Measurements from ENCODE around the gene TIMELESS.

Gene TIMELESS

DNA sequence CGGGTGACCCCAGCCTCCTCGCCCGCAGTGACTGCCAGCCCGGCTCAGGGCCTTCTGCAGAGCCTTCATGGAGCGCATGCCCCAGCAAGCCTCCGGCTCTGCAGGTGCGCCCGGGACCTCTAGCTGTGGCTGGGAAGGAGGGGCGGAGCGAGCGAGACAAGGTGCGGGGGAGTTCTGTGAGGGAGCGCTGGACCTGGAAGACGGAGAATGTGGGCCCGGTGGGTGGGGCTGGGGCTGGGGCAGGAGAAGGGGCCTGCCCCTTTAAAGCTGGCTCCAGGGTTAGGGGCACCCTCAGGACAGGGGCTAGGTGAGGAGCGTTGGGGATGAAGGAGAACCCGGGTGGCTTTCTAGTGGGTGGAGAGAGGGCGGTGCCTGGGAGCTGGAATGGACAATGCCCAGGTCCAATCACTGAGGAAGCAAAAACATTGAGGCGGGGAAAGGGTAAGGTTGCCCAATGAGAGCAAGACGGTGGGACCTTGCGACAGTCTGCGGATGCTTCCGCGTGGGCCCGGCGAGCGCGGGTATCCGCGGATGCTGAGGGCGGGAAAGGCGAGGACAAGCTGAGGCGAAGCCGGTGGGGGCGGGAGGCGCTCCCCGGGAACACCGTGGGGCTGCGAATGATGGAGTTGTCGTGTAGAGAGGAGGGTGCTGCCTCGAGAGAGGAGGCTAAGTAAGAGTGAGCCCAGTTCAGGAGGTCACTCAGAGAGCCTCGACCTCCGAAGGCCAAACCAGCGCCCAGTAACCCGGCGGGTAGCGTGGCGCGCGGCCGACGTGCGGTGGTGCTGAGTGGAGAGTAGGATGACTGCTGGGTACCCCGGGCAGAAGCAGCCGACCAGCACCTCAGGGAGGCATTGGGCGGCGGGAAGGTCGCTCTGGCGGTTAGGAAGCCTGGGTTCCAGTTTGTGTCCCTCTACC, 39.1 kb upstream of the TIMELESS start, which contains the start of gene GLS2:
Gene GLS2, minus strand, starts transcription at position 121 of the 915 bp plus-strand sequence. Its CDS starts 43 bp downstream, at position 78.
- Histone ChIP-seq H3K36me3 (ENCODE audit: insufficient read depth, low read length) (no peaks in the 10 kb centered on the region), H3K4me3 (peak within 1 kb of the TSS; percentile 74), H3K9me3 (ENCODE audit: low read depth, low read length) (no peaks in the 10 kb centered on the region), H3K27ac (no peak within 1 kb of the TSS), H3K9ac (ENCODE audit: insufficient read length) (no peak within 1 kb of the TSS)
- no peak for DNase-seq (ENCODE audit: low read depth, low spot score)
- TF ChIP-seq POLR2AphosphoS5 (IDR thresholded peaks at IDR 0.05; ENCODE audit: borderline replicate concordance, low read depth, low read length) (no peak), FOXP2 (optimal IDR thresholded peaks at IDR 0.05; ENCODE audit: control extremely low read depth, extremely low read length, insufficient read depth) (no peak), EZH2 (IDR thresholded peaks at IDR 0.05) (no peak)

DNA sequence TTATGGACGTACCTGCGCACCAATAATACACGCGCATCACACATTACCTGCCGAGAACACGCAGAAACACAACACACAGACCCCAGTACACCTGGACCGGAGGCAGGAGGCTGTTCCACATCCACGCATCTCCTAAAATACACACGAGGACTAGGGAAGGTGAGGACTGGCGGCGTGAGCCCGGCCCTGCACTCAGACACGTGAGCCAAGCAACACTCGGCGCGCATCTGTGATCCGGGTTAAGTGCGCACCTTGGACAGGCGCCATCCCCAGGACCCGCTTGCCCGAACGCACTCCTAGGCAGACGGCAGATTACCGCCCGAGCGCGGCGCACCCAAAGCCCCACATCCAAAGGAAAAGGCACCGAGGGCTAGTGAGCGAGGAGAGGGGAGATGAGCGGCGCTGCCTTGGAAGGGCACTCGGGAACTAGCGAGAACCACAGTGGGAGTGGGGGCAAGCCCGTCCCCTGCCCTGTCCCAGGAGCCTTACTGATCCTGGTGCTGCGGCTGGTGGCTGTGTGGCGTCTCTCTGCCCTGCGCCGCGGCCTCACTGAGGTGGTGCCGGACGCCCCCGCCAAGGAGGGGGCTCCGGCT, 38.3 kb upstream of the TIMELESS start:
- Histone ChIP-seq H3K4me3 (peak overlapping the region; percentile 74), H3K9me3 (ENCODE audit: low read depth, low read length) (no peaks in the 10 kb centered on the region), H3K36me3 (ENCODE audit: insufficient read depth, low read length) (no peaks in the 10 kb centered on the region), H3K27ac (no peak overlapping the region), H3K9ac (ENCODE audit: insufficient read length) (no peak overlapping the region)
- no peak for DNase-seq (ENCODE audit: low read depth, low spot score)
- TF ChIP-seq FOXP2 (optimal IDR thresholded peaks at IDR 0.05; ENCODE audit: control extremely low read depth, extremely low read length, insufficient read depth) (no peak), EZH2 (IDR thresholded peaks at IDR 0.05) (no peak), POLR2AphosphoS5 (IDR thresholded peaks at IDR 0.05; ENCODE audit: borderline replicate concordance, low read depth, low read length) (no peak)

DNA sequence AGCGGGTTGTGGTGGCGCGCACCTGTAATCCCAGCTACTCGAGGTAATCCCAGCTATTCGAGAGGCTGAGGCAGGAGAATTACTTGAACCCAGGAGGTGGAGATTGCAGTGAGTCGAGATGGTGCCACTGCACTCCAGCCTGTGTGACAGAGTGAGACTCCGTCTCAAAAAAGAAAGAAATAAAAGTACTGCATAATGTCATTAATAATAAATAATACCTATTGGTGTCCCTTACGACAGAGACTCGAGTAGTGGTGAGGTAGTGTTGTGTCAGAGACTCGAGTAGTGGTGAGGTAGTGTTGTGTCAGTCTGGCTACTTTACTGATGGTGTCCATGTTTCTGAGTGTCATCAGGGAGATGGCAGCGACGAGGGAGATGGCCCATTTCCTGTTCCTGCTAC, 37.5 kb upstream of the TIMELESS start:
- Histone ChIP-seq H3K4me3 (no peak overlapping the region), H3K27ac (no peak overlapping the region)

DNA sequence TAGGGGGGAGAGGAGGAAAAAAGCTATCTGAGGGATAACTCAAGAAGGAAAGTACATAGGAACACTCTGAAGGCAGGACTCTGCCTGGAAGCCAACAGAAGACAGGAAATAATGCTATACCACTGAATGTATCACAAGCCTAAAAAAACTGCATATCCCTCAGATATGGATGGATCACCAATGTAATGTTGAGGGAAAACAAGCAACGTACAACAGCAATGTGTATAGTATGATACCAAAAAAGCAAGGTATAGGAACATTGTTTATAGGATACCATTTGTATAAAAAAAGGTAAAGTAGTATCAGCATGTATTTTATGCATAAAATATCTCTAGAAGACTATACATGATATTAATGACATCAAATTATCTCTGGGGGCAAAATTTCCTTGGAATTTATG, 35.3 kb upstream of the TIMELESS start:
- TF ChIP-seq POLR2AphosphoS5 (IDR thresholded peaks at IDR 0.05; ENCODE audit: borderline replicate concordance, low read depth, low read length) (no peak), EZH2 (IDR thresholded peaks at IDR 0.05) (no peak), FOXP2 (optimal IDR thresholded peaks at IDR 0.05; ENCODE audit: control extremely low read depth, extremely low read length, insufficient read depth) (no peak)
- no peaks in the 10 kb centered on the region for H3K9me3 ChIP-seq (ENCODE audit: low read depth, low read length)

More for the DNA sequence above, 37.5 kb upstream of the TIMELESS start:
- TF ChIP-seq EZH2 (IDR thresholded peaks at IDR 0.05) (no peak), FOXP2 (optimal IDR thresholded peaks at IDR 0.05; ENCODE audit: control extremely low read depth, extremely low read length, insufficient read depth) (no peak), POLR2AphosphoS5 (IDR thresholded peaks at IDR 0.05; ENCODE audit: borderline replicate concordance, low read depth, low read length) (no peak)
- Histone ChIP-seq H3K9me3 (ENCODE audit: low read depth, low read length) (no peaks in the 10 kb centered on the region), H3K36me3 (ENCODE audit: insufficient read depth, low read length) (no peaks in the 10 kb centered on the region), H3K9ac (ENCODE audit: insufficient read length) (no peak overlapping the region)
- no peak for DNase-seq (ENCODE audit: low read depth, low spot score)

DNA sequence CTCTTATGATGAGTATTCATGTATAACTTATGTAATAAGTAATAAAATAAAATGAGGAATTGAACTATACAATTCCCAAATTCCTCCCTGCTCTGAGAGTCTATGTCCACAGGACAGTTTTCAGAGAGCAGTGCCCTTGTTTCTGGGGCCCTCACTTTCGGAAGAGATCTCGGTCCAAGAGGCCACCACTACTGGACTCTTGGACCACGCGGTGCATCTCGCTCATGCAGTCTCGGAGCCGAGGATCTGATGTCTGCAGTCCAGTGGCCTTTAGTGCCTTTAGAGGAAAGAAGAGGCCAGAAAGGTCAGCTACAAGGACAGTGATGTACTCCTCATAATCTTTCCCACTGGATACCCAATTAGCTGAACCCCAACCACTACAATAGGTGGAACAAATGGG, 30.4 kb upstream of the TIMELESS start:
- no peak for TF ChIP-seq EZH2 (IDR thresholded peaks at IDR 0.05)
- no peak for TF ChIP-seq POLR2AphosphoS5 (IDR thresholded peaks at IDR 0.05; ENCODE audit: borderline replicate concordance, low read depth, low read length)
- no peak for TF ChIP-seq FOXP2 (optimal IDR thresholded peaks at IDR 0.05; ENCODE audit: control extremely low read depth, extremely low read length, insufficient read depth)
- no peak overlapping the region for H3K9ac ChIP-seq (ENCODE audit: insufficient read length)
- no peak overlapping the region for H3K4me3 ChIP-seq
- H3K36me3 ChIP-seq (ENCODE audit: insufficient read depth, low read length) = no peaks in the 10 kb centered on the region
- no peak overlapping the region for H3K27ac ChIP-seq
- DNase-seq (ENCODE audit: low read depth, low spot score) = no peak
- no peaks in the 10 kb centered on the region for H3K9me3 ChIP-seq (ENCODE audit: low read depth, low read length)

More for the DNA sequence above, 35.3 kb upstream of the TIMELESS start:
- Histone ChIP-seq H3K9ac (ENCODE audit: insufficient read length) (no peak overlapping the region), H3K27ac (no peak overlapping the region), H3K36me3 (ENCODE audit: insufficient read depth, low read length) (no peaks in the 10 kb centered on the region), H3K4me3 (no peak overlapping the region)
- DNase-seq (ENCODE audit: low read depth, low spot score) = no peak

DNA sequence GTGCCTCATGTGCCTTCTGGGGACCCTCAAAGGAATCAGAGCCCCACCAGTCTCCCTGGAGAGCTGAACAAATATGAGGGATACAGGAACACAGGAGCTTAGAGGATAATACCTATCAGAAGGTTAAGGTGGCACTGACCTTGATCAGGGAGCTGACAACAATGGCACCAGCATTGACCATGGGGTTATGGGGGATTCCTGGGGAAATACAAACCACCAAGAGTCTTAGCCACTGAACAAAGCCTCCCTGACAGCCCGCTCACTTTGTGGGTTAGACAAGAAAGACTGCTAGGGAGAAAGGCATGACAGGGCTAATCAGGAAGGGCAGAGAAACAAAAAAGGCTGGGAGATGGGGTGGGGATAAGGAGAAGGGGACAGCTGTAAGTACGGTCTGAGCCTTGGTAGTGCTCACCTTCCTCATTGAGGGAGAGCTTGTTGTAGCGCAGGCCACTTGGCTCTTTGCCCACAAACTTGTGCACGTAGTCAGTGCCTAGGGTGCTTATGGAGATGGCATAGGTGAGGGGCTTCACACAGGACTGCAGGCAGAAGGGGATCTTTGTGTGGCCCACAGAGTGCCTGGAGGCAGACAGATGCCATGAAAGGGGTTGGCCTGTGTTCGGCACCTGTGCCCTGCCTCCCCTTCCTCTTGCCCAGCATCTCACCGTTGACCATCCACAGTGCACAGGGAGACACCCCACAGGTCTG, 28.4 kb upstream of the TIMELESS start:
- H3K36me3 ChIP-seq (ENCODE audit: insufficient read depth, low read length) = no peaks in the 10 kb centered on the region
- no peaks in the 10 kb centered on the region for H3K9me3 ChIP-seq (ENCODE audit: low read depth, low read length)
- no peak overlapping the region for H3K4me3 ChIP-seq
- DNase-seq (ENCODE audit: low read depth, low spot score) = no peak
- H3K27ac ChIP-seq = no peak overlapping the region
- no peak for TF ChIP-seq EZH2 (IDR thresholded peaks at IDR 0.05)
- TF ChIP-seq POLR2AphosphoS5 (IDR thresholded peaks at IDR 0.05; ENCODE audit: borderline replicate concordance, low read depth, low read length) = no peak
- TF ChIP-seq FOXP2 (optimal IDR thresholded peaks at IDR 0.05; ENCODE audit: control extremely low read depth, extremely low read length, insufficient read depth) = no peak
- H3K9ac ChIP-seq (ENCODE audit: insufficient read length) = no peak overlapping the region

DNA sequence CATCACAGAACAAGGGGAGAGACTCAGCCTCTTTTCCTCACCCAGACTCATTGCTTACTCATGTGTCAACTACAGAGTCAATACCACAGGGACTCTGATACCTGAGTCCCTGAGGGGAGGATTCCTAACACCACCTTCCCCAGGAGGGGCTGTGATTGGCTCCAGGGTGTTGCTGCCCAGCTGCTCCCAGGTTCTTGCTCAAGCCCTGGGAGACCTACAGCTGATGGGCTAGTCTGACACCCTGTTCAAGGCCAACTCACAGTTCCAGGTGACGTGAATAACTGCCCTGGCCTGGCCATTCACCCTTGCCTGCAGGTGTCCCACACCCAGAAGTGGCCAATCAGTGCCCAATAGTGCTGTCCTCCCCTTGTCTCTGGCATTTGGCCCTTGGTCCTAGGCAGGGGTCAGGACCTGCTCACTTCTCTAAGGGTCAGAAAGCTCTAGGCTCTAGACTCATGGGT, 27.8 kb upstream of the TIMELESS start:
- TF ChIP-seq FOXP2 (optimal IDR thresholded peaks at IDR 0.05; ENCODE audit: control extremely low read depth, extremely low read length, insufficient read depth) (no peak), POLR2AphosphoS5 (IDR thresholded peaks at IDR 0.05; ENCODE audit: borderline replicate concordance, low read depth, low read length) (no peak), EZH2 (IDR thresholded peaks at IDR 0.05) (no peak)
- Histone ChIP-seq H3K9ac (ENCODE audit: insufficient read length) (no peak overlapping the region), H3K4me3 (no peak overlapping the region), H3K9me3 (ENCODE audit: low read depth, low read length) (no peaks in the 10 kb centered on the region), H3K36me3 (ENCODE audit: insufficient read depth, low read length) (no peaks in the 10 kb centered on the region), H3K27ac (no peak overlapping the region)
- DNase-seq (ENCODE audit: low read depth, low spot score) = no peak

DNA sequence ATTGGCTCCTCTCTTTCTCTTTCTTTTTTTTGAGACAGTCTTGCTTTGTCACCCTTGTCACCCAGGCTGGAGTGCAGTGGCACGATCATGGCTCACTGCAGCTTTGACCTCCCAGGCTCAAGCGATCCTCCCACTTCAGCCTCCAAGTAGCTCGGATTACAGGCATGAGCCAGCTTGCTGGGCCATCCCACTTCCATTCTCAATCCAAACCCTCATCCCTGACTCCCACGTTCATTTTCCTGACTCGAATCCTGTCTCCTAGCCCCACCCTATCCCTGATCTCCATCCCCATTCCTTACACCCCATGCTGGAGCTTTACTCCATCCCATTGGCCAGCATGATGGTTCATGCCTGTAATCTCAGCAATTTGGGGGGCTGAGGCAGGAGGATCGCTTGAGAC, 26.9 kb upstream of the TIMELESS start:
- Histone ChIP-seq H3K4me3 (no peak overlapping the region), H3K36me3 (ENCODE audit: insufficient read depth, low read length) (no peaks in the 10 kb centered on the region), H3K9ac (ENCODE audit: insufficient read length) (no peak overlapping the region), H3K9me3 (ENCODE audit: low read depth, low read length) (no peaks in the 10 kb centered on the region), H3K27ac (no peak overlapping the region)
- DNase-seq (ENCODE audit: low read depth, low spot score) = no peak
- no peak for TF ChIP-seq EZH2 (IDR thresholded peaks at IDR 0.05)
- TF ChIP-seq POLR2AphosphoS5 (IDR thresholded peaks at IDR 0.05; ENCODE audit: borderline replicate concordance, low read depth, low read length) = no peak
- TF ChIP-seq FOXP2 (optimal IDR thresholded peaks at IDR 0.05; ENCODE audit: control extremely low read depth, extremely low read length, insufficient read depth) = no peak
